ENCODE data around the gene POLR3E.

DNA sequence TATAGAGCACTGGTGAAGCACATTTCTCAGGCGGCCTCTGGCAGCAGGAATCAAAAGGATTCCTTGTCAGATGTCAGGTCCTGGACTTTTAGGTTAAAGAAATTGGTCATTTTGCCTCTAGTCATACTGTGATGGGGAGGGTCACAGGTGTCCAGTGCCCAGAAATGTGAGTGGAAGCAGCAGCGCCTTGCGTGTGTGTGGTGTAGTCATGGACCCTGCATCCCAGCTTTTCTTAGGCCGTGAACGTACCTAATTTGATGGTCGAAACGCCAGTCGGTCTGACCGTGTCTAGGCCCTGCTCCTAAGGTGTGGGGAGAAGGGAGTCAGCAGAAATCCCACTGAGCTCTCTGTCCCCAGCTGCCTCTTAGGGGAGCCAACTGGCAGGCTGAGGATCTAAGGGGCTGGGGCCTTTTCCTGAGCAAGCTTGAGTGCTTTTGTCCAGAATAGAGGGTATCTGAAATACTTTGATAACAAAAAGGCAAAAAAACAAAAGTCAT is 32.0 kb downstream of the POLR3E start:
- TF ChIP-seq, protein P1, sequence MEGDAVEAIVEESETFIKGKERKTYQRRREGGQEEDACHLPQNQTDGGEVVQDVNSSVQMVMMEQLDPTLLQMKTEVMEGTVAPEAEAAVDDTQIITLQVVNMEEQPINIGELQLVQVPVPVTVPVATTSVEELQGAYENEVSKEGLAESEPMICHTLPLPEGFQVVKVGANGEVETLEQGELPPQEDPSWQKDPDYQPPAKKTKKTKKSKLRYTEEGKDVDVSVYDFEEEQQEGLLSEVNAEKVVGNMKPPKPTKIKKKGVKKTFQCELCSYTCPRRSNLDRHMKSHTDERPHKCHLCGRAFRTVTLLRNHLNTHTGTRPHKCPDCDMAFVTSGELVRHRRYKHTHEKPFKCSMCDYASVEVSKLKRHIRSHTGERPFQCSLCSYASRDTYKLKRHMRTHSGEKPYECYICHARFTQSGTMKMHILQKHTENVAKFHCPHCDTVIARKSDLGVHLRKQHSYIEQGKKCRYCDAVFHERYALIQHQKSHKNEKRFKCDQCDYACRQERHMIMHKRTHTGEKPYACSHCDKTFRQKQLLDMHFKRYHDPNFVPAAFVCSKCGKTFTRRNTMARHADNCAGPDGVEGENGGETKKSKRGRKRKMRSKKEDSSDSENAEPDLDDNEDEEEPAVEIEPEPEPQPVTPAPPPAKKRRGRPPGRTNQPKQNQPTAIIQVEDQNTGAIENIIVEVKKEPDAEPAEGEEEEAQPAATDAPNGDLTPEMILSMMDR (IDR thresholded peaks at IDR 0.05; ENCODE audit: insufficient read depth, low read length, poor library complexity, severe bottlenecking) = no peak
- TF ChIP-seq EZH2phosphoT487 (conservative IDR thresholded peaks at IDR 0.05; ENCODE audit: low read length) = no peak

Measured in SU-DHL-6 (cell line).